HG03432 (cell line): Measurements from ENCODE around the gene SUPT4H1.

Source experiments
- ATAC-seq: cut with Tn5 transposase; IDR thresholded peaks from one replicate; pipeline ENCODE4 v1.9.1; 2021; ENCODE audit warnings: mild to moderate bottlenecking, moderate library complexity; ENCODE audit not compliant: unreplicated experiment

Gene SUPT4H1

GRCh38 chr17:58365185-58365979, 13.4 kb upstream of the SUPT4H1 start:
- ATAC-seq = no peak

- ATAC-seq = no peak
Measured at GRCh38 chr17:58364270-58364942, 12.4 kb upstream of the SUPT4H1 start.

DNA sequence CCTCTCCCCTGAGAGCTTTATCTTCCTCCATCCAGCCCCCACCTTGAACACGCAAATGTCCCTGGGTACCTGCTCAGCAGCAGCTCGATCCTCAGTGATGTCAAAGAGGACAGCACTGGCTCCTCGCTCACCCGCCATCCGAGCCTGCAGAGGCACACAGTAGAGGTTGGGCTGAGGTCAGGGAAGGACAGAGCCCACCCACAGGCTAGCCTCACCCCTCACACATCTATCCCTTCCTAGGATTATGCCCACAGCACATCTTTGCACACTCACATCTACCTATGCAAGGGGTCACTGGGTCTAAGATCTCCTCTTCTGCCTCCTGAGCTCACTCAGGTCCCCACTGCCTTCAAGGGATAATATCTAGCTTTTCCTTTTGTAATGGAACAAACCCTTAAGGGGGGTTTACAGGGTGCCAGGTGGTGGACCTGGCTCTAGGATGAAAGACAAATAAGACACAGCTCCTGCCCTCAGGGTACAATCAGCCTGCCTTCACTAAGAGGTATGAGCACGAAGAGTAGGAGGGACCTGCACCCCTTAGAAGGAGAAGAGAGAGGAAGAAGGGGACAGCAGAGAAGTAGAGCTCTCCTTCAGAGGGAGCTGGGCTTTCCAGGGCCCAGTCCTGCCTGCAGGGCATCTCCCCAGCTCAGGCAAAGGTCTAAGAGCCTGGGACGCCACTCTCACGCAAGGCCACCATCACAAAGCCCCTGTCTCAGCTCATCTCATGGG, 11.6 kb upstream of the SUPT4H1 start:
- no peak for ATAC-seq

DNA sequence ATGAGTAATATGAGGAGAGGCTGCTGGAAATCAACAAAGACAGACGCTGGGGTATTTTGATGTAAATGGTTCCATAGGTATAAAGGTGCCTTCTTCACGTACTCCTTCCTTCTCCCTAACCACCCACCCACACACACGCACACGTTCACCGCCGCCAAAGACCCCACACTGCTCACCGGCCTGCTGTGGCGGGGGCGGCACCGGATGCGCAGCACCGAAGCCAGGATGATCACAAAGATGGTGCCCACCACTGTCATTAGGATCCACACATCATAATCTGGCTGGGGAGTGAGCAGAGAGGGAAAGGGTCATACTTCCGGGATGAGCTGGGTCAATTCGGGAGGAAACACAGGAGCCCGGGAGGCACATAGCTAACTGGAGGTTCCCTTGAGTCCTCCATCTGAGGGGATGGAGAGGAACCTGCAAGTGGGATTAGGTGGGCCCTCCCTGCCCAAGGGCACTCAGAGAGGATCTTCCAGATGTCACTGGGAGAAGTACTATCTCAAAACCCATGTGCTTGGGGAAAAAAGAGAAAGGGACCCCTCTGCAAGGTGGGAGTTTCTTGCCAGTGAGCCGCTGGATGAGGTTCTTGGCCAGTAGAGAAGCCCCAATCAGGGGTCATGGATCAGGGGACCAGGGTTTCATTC, 10.5 kb upstream of the SUPT4H1 start:
- no peak for ATAC-seq

- no peak for ATAC-seq
Measured at GRCh38 chr17:58360296-58361063, 8.5 kb upstream of the SUPT4H1 start.

DNA sequence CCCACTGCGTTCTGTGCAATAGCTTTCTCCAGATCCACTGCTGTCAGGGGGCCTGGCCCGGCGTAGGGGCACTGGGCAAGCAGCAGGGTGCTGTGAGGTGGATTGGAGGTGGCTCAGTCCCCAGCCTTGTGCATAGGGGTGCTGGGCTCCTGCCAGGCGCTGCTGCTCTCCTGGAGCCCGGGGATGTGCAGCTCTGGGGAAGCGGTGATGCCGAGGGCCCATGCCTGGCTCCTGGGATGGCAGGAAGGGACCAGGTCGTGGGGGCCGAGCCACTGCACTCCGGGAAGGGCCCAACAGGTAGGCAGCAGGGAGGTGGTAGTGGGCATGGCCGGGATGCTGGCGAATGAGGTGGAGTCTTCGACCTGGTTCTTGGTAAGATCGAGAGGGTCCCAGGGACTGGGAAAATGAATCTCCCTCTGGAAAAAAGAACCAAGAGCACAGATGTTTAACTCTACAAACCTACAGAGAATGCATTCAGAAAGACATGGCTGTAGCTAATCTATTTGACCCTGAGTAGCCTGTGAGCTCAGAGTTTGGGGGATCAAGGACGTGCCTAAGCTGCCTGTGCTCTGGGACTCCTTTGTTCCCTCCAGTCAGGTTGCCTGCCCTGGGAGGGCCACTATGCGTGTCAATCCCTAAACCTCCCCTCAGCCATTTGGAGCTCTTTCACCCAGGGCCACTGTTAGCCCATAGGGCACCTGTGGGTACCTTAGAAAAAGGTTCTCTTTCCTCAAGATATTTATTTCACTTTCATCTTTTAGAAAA, 6.6 kb upstream of the SUPT4H1 start:
- no peak for ATAC-seq

GRCh38 chr17:58357312-58358297, 5.6 kb upstream of the SUPT4H1 start:
- no peak for ATAC-seq

- no peak for ATAC-seq
Measured at GRCh38 chr17:58356231-58356630, 4.2 kb upstream of the SUPT4H1 start.

DNA sequence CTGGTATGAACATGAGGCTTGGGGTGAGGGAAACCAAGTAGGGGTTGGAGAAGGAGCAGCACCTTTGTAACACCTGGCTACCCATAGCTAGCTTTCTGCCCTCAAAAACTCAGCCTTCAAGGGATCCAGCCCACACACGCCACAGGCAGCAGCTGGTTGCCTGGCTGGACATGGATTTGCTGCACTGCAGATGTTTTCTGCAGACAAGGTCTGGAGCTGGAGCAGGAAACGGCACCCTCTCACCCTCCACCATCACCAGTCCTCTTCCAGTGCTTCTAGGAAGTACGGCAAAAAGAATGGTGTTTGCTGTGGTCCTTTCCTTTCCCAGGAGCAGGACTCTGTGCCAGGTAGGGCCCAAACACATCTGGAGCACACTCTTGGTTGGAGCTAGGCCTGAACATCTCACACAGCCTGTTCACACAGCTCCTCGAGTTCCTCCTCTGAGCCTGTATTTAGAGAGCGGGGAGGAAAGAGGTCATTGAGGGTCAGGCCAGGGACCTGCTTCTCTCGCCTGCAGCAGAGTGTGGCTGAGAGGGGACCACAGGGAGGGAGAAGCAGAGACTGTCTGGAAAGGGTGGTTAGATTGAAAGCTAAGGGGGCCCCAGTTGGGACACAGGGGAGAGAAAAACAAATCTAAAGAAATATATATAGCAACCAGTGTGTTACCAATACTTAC, 2.7 kb upstream of the SUPT4H1 start:
- ATAC-seq = no peak

DNA sequence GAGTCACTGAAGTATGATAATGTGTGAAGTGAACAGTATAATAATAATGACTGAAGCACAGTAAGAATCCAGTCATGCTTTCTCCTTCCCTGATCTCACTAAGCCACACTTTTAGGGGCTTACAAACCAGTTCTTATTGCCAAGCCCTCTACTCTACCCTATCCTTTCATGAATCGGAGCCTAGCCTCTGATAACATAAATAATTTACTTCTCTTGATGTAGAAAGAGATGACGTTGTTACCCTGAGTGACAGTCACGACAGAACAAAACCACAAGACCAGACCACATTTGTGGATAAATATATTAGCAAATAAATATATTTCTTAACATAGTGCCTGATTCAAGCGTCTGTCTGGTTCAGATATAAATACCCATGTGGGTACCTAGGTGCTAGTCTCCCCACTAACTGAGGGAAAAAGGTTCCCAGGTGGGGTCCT, 1.4 kb upstream of the SUPT4H1 start:
- ATAC-seq = no peak

DNA sequence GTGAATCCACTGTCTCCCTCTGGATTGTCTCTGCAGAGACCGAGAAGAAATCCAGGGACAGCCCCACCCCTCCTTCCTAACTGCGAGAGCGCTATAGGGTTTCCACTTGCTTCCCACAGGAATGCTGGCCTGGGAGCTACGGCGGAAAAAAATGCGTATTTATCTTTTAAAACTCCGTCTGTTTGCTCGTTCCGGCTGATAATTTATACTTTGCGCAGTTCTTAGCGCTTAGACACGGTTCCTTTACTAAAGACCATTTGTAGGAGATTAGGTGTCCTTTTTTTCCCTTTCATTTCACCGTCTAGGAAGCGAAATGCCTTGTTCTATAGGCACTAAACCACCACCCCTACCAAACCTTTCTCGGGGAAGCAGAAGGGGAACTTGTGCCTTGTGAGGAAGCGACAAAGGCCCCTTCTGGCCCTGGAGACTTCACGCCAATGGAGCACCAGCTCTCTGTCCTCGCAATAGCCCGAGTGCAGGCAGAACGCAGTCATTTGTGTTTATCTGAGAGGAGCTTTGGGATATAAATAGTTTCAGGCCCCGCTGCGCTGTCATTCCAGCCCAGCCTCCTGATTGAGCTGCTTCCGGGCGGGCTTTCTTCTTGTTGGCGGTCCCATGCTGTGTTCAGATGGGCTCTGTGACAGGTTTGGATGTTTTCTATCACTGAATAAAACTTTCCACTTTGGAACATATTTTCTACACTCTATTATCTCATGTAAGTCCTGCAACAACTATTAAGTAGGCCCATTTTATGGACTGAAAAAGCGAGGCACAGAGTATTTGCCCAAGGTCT, 791 bp upstream of the SUPT4H1 start:
- ATAC-seq = no peak

DNA sequence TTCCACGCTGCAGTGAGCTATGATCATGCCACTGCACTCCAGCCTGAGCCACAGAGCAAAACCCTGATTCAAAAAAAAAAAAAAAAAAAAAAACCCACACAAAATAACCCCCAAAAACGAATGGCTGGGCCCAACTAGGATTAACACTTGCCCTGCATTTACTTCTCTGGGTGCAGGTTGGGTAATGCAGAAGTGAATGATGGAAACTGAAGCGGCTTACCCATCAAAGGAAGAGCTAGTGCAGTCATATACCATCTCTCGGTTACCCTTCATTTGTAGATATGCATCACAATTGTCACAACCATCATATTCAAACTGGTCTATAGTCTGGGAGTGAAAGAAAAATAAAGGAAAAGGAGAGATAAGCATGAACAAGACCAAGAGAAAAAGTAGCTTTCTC, 819 bp downstream of the SUPT4H1 start:
- no peak for ATAC-seq

DNA sequence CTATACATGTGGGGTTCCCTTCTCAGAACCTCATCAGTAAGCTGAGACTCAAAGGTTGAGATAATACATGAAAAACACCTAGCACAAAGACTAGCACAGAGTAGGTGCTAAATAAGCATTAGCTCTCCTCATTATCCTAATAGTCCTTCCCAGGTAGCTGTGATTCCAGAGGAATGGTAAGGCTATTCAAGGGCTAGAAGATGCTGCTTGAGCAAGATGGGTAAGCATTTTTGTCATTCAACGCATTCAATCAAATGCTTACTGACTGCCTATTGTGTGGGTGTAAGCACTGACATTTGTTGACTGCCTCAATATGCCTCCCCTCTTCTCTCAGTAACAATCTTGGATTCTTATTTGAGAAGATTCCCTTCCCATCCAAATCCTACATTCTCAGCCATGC, 4.0 kb downstream of the SUPT4H1 start:
- ATAC-seq = no peak

DNA sequence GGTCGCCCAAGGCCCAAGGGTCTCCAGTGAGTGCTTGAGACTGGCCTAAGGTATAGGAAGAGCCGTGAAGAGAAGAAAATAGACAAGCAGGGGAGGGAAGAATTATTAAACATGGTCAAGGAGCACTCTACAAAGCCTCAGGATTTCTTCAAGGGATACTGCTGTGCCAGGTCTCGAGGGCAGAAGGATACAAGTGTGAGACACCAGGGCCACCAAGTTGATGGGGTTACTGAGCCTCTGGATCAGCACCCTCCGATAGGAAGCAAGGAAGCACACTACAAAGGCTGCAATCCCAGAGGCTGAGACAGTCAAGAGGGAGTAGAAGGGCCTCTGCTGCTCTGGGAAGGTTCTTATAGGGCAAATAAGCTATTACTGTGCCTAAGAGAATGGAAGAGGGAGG, 6.5 kb downstream of the SUPT4H1 start:
- no peak for ATAC-seq

DNA sequence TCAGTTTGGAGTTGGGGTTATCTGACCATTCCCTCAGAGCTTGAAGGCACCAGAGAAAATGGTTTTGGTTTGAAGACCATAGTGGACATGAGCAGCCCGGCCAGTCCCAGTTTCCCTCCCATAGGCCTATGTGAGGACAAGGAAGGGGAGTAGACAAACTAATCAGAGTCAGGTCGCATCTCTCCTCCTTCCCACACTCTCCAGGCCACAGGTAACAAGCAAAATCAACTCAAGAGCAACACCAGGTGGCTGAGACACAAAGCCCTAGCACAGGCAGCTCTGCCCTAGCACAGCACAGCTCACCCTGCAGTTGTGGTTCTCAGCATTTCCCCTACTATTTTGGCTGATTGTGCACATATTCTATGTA, 7.2 kb downstream of the SUPT4H1 start:
- peak; percentile 49 for ATAC-seq

GRCh38 chr17:58344047-58344790, 7.8 kb downstream of the SUPT4H1 start:
- peak; percentile 84 for ATAC-seq

GRCh38 chr17:58343131-58343530, 8.9 kb downstream of the SUPT4H1 start:
- ATAC-seq = no peak
